IgD-negative memory B cell (primary cell): ENCODE data around the gene DNAJB14. TPM values are rescaled to one million over a fixed set of nuclear protein-coding genes. Genes with fewer than 3 reads are reported as not detected.

Experiments
- H3K27ac Mint-ChIP-seq, 3 donors: one replicate each; pipeline ENCODE4 v1.8.0; 2020 to 2022; ENCODE audit warnings: mild to moderate bottlenecking in 3 of 3, mixed read lengths in 3 of 3, moderate library complexity in 1 of 3
- H3K27me3 Mint-ChIP-seq: one replicate; pipeline ENCODE4 v1.8.0; 2021; ENCODE audit warnings: mixed read lengths
- H3K36me3 Mint-ChIP-seq: one replicate; pipeline ENCODE4 v1.8.0; 2020; ENCODE audit warnings: mild to moderate bottlenecking, mixed read lengths
- H3K4me1 Mint-ChIP-seq, 3 donors: one replicate each; pipeline ENCODE4 v1.8.0; 2020 to 2022; ENCODE audit warnings: mixed read lengths in 3 of 3, mild to moderate bottlenecking in 1 of 3
- H3K4me3 Mint-ChIP-seq, 4 donors: one replicate each; pipeline ENCODE4 v1.8.0; 2020 to 2022; ENCODE audit warnings: mild to moderate bottlenecking in 4 of 4, mixed read lengths in 4 of 4, moderate library complexity in 3 of 4
- H3K9me3 Mint-ChIP-seq, 3 donors: one replicate each; pipeline ENCODE4 v1.8.0; 2020 to 2021; ENCODE audit warnings: mixed read lengths in 3 of 3, mild to moderate bottlenecking in 1 of 3
- polyA plus RNA-seq: library from polyadenylated mRNA; unstranded; fragments of 300-500 nt; fragmentation: Illumina TruSeq; gene quantifications from one replicate; pipeline ENCODE4 v1.2.3, GENCODE V29; 2021

DNAJB14 gene
- polyA plus RNA-seq, 1 donor from 2014 or later, result 50.8 TPM

DNA sequence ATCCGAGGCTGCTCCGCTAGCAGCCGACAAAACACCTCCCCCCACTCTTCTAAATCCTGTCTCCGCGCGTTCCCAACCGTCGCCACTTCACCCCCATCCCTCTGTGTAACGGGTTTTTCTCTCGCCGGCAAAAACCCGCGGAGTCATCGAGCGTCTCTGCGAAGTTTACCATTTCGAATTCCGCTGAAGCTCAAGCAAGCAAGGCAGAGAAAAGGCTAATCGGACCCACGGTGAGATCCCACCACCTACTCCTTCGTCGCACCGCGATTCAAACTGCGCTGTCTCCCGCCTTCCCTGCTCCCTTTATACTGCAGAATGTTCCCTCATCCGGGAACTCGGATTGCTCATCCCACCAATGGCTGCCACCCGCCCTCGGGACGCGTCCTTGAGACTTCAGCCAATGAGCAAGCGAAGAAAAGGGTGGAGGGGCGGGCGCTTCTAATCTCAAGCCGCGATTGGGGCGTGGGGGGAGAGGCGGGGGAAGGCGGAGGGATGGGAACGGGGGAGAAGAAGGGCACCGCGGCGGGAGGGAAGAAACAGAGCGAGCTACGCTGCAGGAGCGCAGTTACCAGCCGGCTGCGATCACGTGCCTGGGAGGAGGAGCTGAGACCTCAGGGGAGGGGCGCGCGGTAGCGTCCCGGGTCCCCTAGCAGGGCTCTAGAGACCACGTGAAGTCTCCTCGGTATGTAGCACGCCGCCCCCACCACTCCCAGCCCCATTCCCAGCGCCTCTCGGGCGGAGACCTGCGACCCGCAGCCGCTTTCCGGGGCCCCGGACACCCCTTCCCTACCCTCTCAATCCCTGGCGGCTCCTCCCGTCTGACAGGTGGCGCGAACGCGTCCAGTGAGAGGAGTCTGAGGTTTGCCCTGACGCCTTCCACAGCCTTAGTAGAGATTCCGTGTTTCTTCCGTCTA lies 3.8 kb upstream of the DNAJB14 start, which contains the start of gene H2AZ1:
TSS of gene H2AZ1 (minus strand) at position 277 of the 914 bp plus-strand sequence. CDS start at position 172, 105 bp downstream.
- Mint-ChIP-seq H3K4me1 (peaks cover 0 to 24% (median 14%) of the 10 kb centered on the region in 3 donors), H3K9me3 (no peaks in the 10 kb centered on the region), H3K4me3 (no peak within 1 kb of the TSS), H3K36me3 (no peaks in the 10 kb centered on the region), H3K27ac (no peak within 1 kb of the TSS), H3K27me3 (no peaks in the 10 kb centered on the region)

DNA sequence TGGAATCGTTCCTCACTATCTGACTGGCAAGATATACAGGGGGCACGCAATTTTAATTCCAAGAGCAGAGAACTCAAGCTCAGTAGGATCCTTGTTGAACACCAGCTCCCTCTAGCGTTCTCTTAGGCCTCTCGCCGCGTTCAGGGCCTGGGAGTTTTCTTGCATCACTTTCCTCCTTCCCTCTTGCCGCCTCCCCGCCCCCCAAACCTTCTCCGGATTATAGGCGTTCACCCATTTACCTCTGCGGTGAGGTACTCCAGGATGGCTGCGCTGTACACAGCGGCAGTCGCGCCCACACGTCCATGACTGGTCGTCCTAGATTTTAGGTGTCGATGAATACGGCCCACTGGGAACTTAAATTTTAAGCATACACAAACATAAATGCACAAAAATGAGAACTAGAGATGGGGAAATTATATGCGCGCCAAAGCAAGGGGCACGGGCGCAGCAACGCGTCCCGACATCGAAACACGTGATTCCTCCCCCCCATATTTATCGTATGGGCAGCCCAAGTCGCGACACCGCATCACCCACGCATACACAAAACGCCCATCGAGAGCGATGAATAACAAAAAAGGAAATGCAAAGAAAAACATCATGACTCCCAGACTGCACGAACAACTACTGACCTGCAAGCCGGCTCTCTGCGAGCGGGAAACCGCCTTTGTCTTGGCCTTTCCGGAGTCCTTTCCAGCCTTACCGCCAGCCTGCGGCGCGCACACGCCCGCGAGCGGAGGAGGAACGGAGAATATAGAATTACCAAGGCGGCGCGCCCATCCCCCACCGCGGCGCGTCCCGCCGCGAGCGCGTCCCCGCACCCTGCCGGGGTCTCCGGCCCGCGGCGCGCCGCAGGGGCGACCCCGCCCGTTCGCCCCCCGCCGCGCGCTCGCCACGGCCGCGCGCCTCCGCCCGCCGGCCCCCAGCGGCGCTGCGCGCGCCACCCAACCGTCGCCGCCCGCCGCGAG lies 2.9 kb upstream of the DNAJB14 start:
- no peaks in the 10 kb centered on the region for H3K9me3 Mint-ChIP-seq
- peaks cover 5% of the 10 kb centered on the region for H3K36me3 Mint-ChIP-seq
- no peaks in the 10 kb centered on the region for H3K27me3 Mint-ChIP-seq
- H3K4me3 Mint-ChIP-seq, result no peak overlapping the region
- H3K4me1 Mint-ChIP-seq, result peaks cover 4 to 31% (median 20%) of the 10 kb centered on the region in 3 donors
- H3K27ac Mint-ChIP-seq, result no peak overlapping the region

DNA sequence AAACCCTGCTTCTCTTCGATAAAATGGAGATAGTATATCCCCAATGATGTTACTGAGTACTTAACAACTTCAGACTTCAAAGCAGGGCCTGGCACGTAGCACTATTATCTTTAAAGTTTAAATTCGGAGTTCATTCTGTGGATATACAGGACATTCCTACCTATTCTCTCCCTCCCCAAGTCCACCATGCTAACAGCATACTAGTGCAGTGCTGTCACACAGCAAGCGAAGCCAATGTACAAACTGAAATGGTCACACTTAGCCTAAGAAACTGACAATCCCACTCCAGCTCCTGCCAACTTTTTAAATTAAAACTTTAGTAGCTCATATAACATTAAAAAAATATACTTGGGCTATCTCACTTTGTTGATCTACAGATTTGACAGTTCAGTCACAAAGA lies 1.2 kb upstream of the DNAJB14 start:
- H3K4me3 Mint-ChIP-seq, result peak overlapping the region; percentile 88 to 97 (median 92)
- H3K4me1 Mint-ChIP-seq, result peaks cover 20 to 48% (median 35%) of the 10 kb centered on the region in 3 donors
- H3K27me3 Mint-ChIP-seq, result no peaks in the 10 kb centered on the region
- H3K36me3 Mint-ChIP-seq, result peaks cover 5% of the 10 kb centered on the region
- peak overlapping the region; percentile 91 to 99 (median 97) for H3K27ac Mint-ChIP-seq
- H3K9me3 Mint-ChIP-seq, result no peaks in the 10 kb centered on the region

DNA sequence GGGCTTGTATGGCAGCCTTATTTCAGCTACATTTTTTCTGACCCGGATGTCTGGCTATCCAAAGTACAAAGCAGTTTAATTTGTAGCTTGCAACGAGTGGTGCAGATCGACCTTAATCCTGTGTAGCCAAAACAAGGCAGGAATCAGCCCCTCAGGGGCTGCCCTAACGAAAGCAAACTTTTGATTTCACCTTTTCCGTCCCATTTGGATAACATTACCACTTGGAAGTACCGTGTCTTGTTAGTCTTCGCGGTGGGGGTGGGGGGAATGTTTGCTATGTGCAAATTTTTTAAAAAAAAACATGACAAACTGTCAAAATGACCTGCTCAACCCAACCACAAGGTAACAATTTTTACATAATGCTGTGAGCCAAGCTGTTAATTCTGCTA lies 766 bp upstream of the DNAJB14 start:
- H3K27ac Mint-ChIP-seq, result peak overlapping the region; percentile 91 to 99 (median 97)
- peak overlapping the region; percentile 88 to 97 (median 92) for H3K4me3 Mint-ChIP-seq
- H3K9me3 Mint-ChIP-seq, result no peaks in the 10 kb centered on the region
- peaks cover 5% of the 10 kb centered on the region for H3K36me3 Mint-ChIP-seq
- no peaks in the 10 kb centered on the region for H3K27me3 Mint-ChIP-seq
- H3K4me1 Mint-ChIP-seq, result peaks cover 22 to 50% (median 36%) of the 10 kb centered on the region in 3 donors

DNA sequence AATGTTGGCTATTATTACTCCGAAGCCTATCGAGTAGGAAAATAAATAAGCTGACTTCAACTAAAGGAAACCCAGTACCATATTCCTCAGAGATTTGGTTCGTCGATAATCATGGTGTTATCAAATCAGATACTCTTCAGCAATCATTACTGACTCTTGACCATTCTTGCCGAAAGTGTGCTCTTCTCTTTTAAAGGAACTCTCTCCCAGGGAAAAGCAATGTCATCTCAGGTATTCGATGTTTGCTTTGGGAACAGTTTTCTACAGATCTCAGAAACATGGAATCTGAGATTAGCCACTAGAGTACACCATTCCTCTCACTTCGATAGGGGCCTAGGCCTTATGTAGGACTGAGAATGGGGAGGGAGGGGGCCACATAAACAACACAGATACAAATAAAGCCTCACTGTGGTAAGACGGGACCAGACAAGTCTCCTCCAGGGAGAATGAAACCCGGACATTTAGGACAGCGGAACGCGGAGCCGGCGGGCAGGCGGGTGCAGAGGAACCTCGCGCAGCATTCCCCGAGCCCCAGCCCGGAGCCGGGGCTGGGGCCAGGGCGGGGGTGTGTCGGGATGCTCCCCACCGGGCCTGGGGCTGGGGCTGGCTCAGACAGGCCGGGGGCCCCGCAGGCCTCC lies 581 bp downstream of the DNAJB14 start:
- peaks cover 28 to 49% (median 42%) of the 10 kb centered on the region in 3 donors for H3K4me1 Mint-ChIP-seq
- peaks cover 5% of the 10 kb centered on the region for H3K36me3 Mint-ChIP-seq
- H3K4me3 Mint-ChIP-seq, result peak overlapping the region; percentile 88 to 98 (median 98)
- H3K9me3 Mint-ChIP-seq, result no peaks in the 10 kb centered on the region
- peak overlapping the region; percentile 78 to 99 (median 97) for H3K27ac Mint-ChIP-seq
- H3K27me3 Mint-ChIP-seq, result no peaks in the 10 kb centered on the region

DNA sequence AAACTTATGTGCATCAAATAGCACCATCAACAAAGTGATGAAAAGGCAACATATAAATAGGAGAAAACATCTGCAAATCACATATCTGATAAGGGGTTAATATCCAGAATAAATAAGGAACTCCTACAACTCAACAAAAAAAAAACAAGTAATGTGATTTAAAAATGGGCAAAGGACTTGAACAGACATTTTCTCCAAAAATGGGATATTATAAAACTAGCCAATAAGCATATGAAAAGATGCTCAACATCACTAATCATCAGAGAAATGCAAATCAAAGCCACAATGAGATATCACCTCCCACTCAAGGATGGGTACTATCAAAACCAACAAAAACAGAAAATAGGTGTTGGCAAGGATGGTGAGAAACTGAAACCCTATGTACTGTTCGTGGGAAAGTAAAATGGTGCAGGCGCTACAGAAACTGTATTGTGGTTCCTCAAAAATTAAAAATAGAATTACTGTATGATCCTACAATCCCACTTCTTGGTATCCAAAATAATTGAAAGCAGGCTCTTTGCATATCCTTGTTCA lies 2.4 kb downstream of the DNAJB14 start:
- peaks cover 5% of the 10 kb centered on the region for H3K36me3 Mint-ChIP-seq
- peak overlapping the region in 2 of 3 donors; percentile 20 to 83 for H3K27ac Mint-ChIP-seq
- H3K4me1 Mint-ChIP-seq, result peaks cover 34 to 54% (median 42%) of the 10 kb centered on the region in 3 donors
- H3K9me3 Mint-ChIP-seq, result no peaks in the 10 kb centered on the region
- H3K27me3 Mint-ChIP-seq, result no peaks in the 10 kb centered on the region
- H3K4me3 Mint-ChIP-seq, result peak overlapping the region; percentile 38 to 98 (median 65)

DNA sequence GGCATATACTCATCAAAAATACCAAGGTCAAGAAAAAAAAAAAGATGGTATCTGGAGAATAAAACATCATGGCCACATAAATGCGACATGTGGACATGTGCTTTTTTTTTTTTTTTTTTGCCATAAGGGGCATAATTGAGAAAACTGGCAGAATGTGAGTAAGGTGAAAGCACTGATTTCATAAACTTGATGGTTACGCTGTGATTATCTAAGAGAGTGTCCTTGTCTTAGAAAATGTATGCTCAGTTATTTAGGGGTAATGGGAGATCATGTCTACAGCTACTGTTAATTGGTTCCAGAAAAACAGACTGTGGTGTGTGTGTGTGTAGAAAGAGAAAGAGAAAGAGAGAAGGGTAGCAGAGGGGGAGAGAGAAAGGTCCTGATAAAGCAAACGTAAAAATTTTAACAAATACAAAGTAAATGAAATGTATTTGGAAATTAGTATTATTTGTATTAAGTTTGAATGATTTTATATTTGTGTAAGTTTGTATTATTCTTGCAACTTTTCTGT lies 8.1 kb downstream of the DNAJB14 start:
- H3K9me3 Mint-ChIP-seq, result peaks cover 0 to 9% (median 4%) of the 10 kb centered on the region in 3 donors
- peaks cover 10% of the 10 kb centered on the region for H3K36me3 Mint-ChIP-seq
- H3K4me1 Mint-ChIP-seq, result peaks cover 18 to 24% (median 20%) of the 10 kb centered on the region in 3 donors
- H3K4me3 Mint-ChIP-seq, result no peak overlapping the region
- H3K27me3 Mint-ChIP-seq, result no peaks in the 10 kb centered on the region
- peak overlapping the region in 1 of 3 donors; percentile 20 for H3K27ac Mint-ChIP-seq

DNA sequence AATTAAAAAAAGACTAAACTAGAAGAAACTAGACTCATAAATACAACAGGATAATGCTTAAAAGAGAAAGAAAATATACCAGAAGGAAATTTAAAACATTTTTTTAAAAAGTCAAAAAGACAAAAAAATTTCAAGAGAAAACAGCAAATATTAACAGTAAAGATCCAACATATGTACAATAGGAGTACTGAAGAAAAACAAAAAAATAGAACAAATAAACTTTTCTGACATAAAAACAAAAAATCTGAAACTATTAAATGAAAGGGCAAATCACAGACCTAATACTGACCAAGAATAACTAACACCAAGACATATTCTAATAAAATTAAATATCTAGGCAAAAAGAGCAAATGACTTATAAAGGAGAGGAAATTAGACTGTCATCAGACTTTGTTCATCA lies 11.5 kb downstream of the DNAJB14 start:
- peak overlapping the region in 2 of 3 donors; percentile 20 to 63 for H3K27ac Mint-ChIP-seq
- H3K27me3 Mint-ChIP-seq, result no peaks in the 10 kb centered on the region
- peaks cover 10 to 25% (median 18%) of the 10 kb centered on the region in 3 donors for H3K4me1 Mint-ChIP-seq
- H3K9me3 Mint-ChIP-seq, result peaks cover 0 to 9% (median 4%) of the 10 kb centered on the region in 3 donors
- peak overlapping the region in 1 of 4 donors; percentile 12 for H3K4me3 Mint-ChIP-seq
- peaks cover 20% of the 10 kb centered on the region for H3K36me3 Mint-ChIP-seq

DNA sequence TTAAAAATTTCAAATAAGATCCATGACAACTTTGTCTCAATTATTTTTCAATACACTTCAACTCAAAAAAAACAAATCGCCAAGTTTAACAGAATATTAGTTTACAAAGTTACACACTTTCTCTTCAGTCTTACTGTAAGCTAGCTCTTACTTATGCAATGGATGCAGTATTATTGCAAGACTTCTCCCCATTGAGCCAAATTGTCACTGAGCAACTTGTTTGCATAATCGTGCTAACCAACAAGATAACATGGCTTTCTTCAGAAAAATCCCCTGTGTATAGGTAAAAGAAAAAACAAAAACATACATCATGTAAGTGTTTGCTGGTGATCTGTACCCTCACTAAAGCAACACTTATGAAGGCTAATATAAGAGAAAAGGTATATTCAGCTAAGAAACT lies 18.9 kb downstream of the DNAJB14 start:
- Mint-ChIP-seq H3K9me3 (no peaks in the 10 kb centered on the region), H3K27me3 (no peaks in the 10 kb centered on the region), H3K27ac (no peak overlapping the region), H3K36me3 (peaks cover 5% of the 10 kb centered on the region), H3K4me1 (peaks cover 11 to 17% (median 11%) of the 10 kb centered on the region in 3 donors), H3K4me3 (no peak overlapping the region)

DNA sequence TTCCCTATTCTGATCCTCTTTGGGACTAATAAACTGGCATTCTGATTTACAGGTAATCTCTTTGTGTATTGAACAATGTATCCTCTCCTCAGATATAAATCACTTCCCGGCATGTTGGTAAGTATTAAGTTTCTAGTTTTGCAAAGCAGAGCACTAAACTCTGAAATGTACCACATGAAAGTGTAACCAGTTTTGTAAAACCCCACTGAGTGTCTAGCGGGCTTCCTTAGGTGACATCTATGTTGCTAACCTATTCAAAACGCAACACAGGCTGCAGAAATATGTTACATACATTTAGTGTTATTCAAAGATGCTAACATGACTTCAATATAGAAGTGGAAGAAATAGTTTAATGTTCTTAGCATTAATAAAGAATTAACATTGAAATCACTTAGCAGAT lies 25.2 kb downstream of the DNAJB14 start:
- H3K36me3 Mint-ChIP-seq, result peaks cover 14% of the 10 kb centered on the region
- H3K27me3 Mint-ChIP-seq, result no peaks in the 10 kb centered on the region
- H3K4me3 Mint-ChIP-seq, result no peak overlapping the region
- H3K4me1 Mint-ChIP-seq, result peaks cover 0 to 6% (median 0%) of the 10 kb centered on the region in 3 donors
- H3K9me3 Mint-ChIP-seq, result peaks cover 0 to 10% (median 2%) of the 10 kb centered on the region in 3 donors
- H3K27ac Mint-ChIP-seq, result no peak overlapping the region

DNA sequence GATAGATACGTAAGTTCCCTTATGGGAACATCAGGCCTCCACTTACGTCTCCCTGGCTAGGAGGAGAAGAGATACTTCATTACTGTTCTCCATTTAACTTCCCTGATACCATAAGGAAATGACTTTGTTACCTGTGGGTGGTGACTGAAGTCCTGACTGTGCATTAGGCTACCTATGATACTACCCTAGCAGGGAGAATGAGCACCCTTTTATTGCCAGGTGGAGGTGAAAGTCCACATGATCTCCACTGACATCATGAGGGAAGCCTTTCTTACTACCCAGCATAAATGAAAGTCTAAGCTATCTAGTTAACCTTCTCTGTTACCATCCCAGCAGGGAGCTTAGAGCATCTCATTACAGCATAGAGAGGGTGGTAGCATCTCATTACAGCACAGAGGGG lies 27.8 kb downstream of the DNAJB14 start:
- peaks cover 0 to 4% (median 0%) of the 10 kb centered on the region in 3 donors for H3K4me1 Mint-ChIP-seq
- no peak overlapping the region for H3K4me3 Mint-ChIP-seq
- H3K9me3 Mint-ChIP-seq, result peaks cover 0 to 10% (median 2%) of the 10 kb centered on the region in 3 donors
- no peaks in the 10 kb centered on the region for H3K27me3 Mint-ChIP-seq
- H3K27ac Mint-ChIP-seq, result no peak overlapping the region
- peaks cover 20% of the 10 kb centered on the region for H3K36me3 Mint-ChIP-seq

DNA sequence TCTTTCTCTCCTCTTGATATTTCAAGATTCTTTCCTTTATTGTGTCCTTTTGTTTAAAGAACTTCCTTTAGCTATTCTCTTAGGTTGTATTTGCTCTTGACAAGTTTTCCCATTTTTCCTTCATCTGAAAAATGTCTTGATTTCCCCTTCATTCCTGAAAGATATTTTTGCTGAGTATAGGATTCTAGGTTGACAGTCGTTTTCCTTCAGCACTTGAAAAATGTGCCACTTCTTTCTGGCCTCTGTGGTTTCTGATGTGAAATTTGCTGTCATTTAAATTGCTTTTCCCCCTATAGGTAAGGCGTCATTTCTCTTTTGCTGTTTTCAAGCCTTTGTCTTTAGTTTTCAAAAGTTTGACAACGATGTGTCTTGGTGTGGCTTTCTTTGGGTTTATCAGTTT lies 28.8 kb downstream of the DNAJB14 start:
- peaks cover 0 to 4% (median 0%) of the 10 kb centered on the region in 3 donors for H3K4me1 Mint-ChIP-seq
- no peak overlapping the region for H3K4me3 Mint-ChIP-seq
- no peaks in the 10 kb centered on the region for H3K27me3 Mint-ChIP-seq
- H3K9me3 Mint-ChIP-seq, result peaks cover 0 to 10% (median 2%) of the 10 kb centered on the region in 3 donors
- H3K36me3 Mint-ChIP-seq, result peaks cover 20% of the 10 kb centered on the region
- H3K27ac Mint-ChIP-seq, result no peak overlapping the region

DNA sequence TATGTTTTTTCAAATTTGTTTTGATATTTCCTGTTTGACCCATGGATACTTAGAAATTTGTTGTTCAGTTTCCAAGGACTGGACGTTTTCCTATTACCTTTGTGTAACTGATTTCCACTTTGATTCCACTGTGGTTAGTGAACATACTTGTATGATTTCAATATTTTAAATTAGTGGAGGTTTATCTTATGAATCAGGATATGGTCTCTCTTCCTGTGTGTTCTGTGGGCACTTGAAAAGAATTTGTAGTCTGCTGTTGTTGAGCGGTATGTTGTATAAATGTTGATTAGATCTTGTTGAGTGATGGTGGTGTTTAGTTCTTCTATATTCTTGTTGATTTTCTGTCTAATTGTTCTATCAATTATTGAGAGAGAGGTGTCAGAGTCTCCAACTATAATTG lies 31.0 kb downstream of the DNAJB14 start:
- no peaks in the 10 kb centered on the region for H3K27me3 Mint-ChIP-seq
- H3K36me3 Mint-ChIP-seq, result peaks cover 21% of the 10 kb centered on the region
- H3K9me3 Mint-ChIP-seq, result peaks cover 0 to 10% (median 2%) of the 10 kb centered on the region in 3 donors
- H3K4me3 Mint-ChIP-seq, result no peak overlapping the region
- H3K27ac Mint-ChIP-seq, result no peak overlapping the region
- H3K4me1 Mint-ChIP-seq, result peaks cover 0 to 4% (median 0%) of the 10 kb centered on the region in 3 donors

DNA sequence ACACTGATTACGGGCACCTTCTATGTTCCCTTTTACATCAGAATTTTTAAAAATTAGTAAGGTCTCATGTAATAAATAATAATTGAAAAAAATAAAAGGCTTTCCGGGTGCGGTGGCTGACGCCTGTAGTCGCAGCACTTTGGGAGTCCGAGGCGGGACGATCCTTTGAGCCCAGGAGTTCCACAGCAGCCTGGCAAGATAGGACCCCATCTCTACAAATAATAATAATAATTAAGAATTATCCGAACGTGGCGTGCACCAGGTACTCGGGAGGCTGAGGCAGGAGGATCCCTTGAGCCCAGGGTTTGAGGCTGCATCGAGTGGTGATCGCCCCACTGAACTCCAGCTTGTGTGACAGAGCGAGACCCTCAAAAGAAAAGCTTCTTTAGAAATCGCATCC lies 51.4 kb downstream of the DNAJB14 start:
- Mint-ChIP-seq H3K27me3 (no peaks in the 10 kb centered on the region), H3K9me3 (no peaks in the 10 kb centered on the region), H3K4me3 (peak overlapping the region; percentile 37 to 99 (median 87)), H3K27ac (peak overlapping the region; percentile 94 to 99 (median 97)), H3K4me1 (peaks cover 21 to 26% (median 24%) of the 10 kb centered on the region in 3 donors), H3K36me3 (peaks cover 5% of the 10 kb centered on the region)
